Measurements from ENCODE around the gene ZNF483. TPM values are rescaled to one million over a fixed set of nuclear protein-coding genes. Genes with fewer than 3 reads are reported as not detected.
A peak's percentile ranks its signal among the peaks of the same experiment; 100 is the strongest.
"Not testable (repeated sequence)": the region's sequence is repeated elsewhere in the genome, so short reads cannot be mapped to it uniquely, and the experiment has no call there.

ZNF483 gene
- total RNA-seq, 1 donor from 2014 or later, result 5.2 TPM

DNA sequence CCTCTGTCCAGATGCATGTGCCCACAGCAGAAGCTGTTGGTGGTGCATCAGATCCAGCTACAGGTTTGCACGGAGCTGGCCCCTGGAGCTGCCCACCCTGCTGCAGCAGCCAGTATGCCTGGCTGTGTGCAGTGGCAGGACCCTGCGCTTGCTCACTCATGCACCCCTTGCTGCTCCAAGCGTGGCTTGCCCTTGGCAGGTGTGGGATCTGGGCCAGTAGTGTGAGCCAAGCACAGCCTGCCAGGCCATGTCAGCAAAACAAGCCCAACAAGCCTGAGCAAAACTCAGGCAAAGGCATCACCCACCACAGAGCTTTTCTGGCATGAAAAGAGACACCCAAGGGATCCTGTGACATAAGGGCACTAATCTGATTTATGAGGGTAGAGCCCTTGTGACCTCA lies 22.5 kb upstream of the ZNF483 start:
- DNase-seq (ENCODE audit: low read depth), result no peak
- no peaks in the 10 kb centered on the region for H3K27me3 ChIP-seq (ENCODE audit: control insufficient read depth, insufficient read depth, low read length)
- TF ChIP-seq, protein P1, sequence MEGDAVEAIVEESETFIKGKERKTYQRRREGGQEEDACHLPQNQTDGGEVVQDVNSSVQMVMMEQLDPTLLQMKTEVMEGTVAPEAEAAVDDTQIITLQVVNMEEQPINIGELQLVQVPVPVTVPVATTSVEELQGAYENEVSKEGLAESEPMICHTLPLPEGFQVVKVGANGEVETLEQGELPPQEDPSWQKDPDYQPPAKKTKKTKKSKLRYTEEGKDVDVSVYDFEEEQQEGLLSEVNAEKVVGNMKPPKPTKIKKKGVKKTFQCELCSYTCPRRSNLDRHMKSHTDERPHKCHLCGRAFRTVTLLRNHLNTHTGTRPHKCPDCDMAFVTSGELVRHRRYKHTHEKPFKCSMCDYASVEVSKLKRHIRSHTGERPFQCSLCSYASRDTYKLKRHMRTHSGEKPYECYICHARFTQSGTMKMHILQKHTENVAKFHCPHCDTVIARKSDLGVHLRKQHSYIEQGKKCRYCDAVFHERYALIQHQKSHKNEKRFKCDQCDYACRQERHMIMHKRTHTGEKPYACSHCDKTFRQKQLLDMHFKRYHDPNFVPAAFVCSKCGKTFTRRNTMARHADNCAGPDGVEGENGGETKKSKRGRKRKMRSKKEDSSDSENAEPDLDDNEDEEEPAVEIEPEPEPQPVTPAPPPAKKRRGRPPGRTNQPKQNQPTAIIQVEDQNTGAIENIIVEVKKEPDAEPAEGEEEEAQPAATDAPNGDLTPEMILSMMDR (IDR thresholded peaks at IDR 0.05; ENCODE audit: insufficient read depth, low read length, poor library complexity, severe bottlenecking), result no peak
- H3K4me3 ChIP-seq (ENCODE audit: low read depth, low read length), result no peak overlapping the region
- H3K36me3 ChIP-seq (ENCODE audit: control insufficient read depth, insufficient read depth, low read length), result no peaks in the 10 kb centered on the region

DNA sequence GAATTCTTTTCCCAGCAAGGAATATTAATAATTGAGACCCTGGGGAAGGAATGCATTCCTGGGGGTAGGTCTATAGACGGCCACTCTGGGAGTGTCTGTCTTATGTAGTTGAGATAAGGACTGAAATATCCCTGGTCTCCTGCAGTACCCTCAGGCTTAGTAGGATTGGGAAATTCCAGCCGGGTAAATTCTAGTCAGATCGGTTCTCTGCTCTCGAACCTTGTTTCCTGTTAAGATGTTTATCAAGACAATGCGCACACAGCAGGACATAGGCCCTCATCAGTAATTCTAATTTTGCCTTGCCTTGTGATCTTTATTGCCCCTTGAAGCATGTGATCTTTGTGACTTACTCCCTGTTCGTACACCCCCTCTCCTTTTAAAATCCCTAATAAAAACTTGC lies 13.4 kb upstream of the ZNF483 start:
- H3K27me3 ChIP-seq (ENCODE audit: control insufficient read depth, insufficient read depth, low read length); H3K36me3 ChIP-seq (ENCODE audit: control insufficient read depth, insufficient read depth, low read length); DNase-seq (ENCODE audit: low read depth); H3K4me3 ChIP-seq (ENCODE audit: low read depth, low read length): not testable (repeated sequence)

DNA sequence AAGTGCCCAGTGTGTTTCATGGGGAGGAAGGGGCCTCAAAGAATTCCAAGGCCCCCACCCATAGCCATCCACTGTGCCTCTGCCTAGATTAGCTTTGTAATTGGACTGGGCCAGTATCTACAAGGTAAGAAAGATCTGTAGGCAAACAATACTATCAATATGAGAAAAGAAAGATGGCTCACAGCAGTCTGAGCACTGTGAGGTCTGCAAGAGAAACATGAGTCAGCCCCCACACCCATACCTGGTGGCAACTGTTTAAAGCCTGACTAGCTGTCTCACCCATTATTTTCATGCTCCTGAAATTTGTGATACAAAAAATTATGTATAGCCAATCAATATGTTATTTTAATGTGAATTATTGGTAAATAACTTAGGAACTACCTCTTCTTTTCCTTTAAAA lies 10.0 kb upstream of the ZNF483 start:
- Histone ChIP-seq H3K27me3 (ENCODE audit: control insufficient read depth, insufficient read depth, low read length) (no peaks in the 10 kb centered on the region), H3K4me3 (ENCODE audit: low read depth, low read length) (no peak overlapping the region), H3K36me3 (ENCODE audit: control insufficient read depth, insufficient read depth, low read length) (no peaks in the 10 kb centered on the region)
- TF ChIP-seq, protein P1 (IDR thresholded peaks at IDR 0.05; ENCODE audit: insufficient read depth, low read length, poor library complexity, severe bottlenecking), result no peak
- DNase-seq (ENCODE audit: low read depth), result no peak

DNA sequence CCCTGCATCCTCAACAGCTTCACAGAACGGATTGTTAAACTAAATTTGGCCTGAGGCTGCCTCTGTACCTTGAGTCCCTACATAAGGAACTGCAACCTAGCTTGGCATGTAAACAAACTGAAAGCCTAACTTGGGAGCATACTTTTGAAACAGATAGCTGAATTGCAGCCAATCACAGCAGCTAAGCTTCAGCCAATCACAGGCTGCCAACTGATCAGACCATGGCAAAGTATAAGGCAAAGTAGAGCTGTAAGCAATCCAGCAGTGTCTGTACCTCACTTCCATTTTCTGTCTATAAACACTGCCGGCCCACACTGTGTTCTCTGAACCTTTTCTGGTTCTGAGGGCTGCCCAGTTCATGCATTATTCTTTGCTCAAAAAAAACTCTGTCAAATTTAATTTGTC lies 8.9 kb upstream of the ZNF483 start:
- TF ChIP-seq, protein P1 (IDR thresholded peaks at IDR 0.05; ENCODE audit: insufficient read depth, low read length, poor library complexity, severe bottlenecking), result no peak
- no peak for DNase-seq (ENCODE audit: low read depth)
- Histone ChIP-seq H3K36me3 (ENCODE audit: control insufficient read depth, insufficient read depth, low read length) (no peaks in the 10 kb centered on the region), H3K27me3 (ENCODE audit: control insufficient read depth, insufficient read depth, low read length) (no peaks in the 10 kb centered on the region), H3K4me3 (ENCODE audit: low read depth, low read length) (no peak overlapping the region)

DNA sequence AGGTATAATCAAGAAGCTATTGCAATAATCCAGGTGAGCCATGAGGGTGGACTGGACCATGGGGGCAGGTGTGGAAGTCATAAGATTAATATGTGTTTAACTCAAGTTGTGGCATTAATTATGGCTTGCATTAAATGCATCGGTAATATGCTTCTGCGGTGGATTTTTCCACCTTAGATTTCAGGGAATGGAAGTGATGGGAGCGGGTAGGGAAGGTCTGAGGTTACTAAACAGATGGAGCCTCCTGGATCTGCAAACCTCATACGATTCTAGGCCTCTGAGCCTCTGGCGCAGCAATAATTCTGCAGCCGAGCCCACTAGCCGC lies 286 bp upstream of the ZNF483 start:
- DNase-seq (ENCODE audit: low read depth), result no peak
- Histone ChIP-seq H3K36me3 (ENCODE audit: control insufficient read depth, insufficient read depth, low read length) (no peaks in the 10 kb centered on the region), H3K27me3 (ENCODE audit: control insufficient read depth, insufficient read depth, low read length) (no peaks in the 10 kb centered on the region), H3K4me3 (ENCODE audit: low read depth, low read length) (peak overlapping the region; percentile 65)
- TF ChIP-seq, protein P1 (IDR thresholded peaks at IDR 0.05; ENCODE audit: insufficient read depth, low read length, poor library complexity, severe bottlenecking), result no peak

DNA sequence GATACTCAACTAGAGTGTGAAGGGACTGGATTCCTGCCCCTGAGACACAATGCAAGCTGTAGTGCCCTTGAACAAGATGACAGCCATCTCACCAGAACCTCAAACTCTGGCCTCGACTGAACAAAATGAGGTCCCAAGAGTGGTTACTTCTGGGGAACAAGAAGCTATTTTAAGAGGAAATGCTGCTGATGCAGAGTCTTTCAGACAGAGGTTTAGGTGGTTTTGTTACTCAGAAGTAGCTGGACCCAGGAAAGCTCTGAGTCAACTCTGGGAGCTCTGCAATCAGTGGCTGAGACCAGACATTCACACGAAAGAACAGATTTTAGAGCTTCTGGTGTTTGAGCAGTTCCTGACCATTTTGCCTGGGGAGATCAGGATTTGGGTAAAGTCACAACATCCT lies 2.4 kb downstream of the ZNF483 start:
- TF ChIP-seq, protein P1 (IDR thresholded peaks at IDR 0.05; ENCODE audit: insufficient read depth, low read length, poor library complexity, severe bottlenecking), result no peak
- no peaks in the 10 kb centered on the region for H3K36me3 ChIP-seq (ENCODE audit: control insufficient read depth, insufficient read depth, low read length)
- H3K27me3 ChIP-seq (ENCODE audit: control insufficient read depth, insufficient read depth, low read length), result no peaks in the 10 kb centered on the region
- no peak for DNase-seq (ENCODE audit: low read depth)
- no peak overlapping the region for H3K4me3 ChIP-seq (ENCODE audit: low read depth, low read length)

Measured in kidney epithelial cell (primary cell).